Measurements from ENCODE around the gene NRG2.

The NRG2 gene

DNA sequence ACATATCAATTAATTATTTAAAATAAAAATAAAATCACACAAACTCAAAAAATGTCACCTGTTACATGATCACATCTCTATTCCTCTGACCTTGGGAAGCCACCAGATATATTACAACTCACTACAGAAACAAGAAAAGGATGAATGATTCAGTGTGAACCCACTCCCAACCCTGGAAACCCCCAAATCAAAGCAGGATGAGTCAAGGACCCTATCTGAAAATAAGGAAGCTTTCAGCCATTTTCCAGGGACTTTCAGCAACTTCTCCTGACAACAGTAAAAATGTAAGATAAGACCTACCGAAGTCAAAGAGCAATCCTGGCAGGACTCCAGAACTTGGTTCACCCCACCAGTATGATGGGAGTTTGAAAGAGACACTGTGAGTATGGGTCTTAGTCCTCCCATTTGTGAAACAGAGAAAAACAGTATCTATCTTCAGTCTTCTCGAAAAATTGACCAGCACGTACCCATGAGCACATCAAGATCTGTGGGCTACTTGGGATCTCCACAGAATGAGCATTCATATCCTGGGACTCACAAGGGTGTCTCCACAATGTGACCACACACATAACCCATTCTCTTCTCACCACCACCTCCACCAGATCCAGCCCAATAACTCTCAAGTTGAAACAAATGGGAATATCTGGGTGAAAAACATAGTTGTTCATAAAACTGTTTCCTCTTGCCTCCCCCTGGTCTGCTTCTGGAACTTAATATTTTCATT, 9.9 kb downstream of the NRG2 start:
- Histone ChIP-seq H3K27me3 (ENCODE audit: insufficient read depth, poor library complexity, severe bottlenecking) (no peaks in the 10 kb centered on the region), H3K27ac (replicated peaks) (no peak overlapping the region)

DNA sequence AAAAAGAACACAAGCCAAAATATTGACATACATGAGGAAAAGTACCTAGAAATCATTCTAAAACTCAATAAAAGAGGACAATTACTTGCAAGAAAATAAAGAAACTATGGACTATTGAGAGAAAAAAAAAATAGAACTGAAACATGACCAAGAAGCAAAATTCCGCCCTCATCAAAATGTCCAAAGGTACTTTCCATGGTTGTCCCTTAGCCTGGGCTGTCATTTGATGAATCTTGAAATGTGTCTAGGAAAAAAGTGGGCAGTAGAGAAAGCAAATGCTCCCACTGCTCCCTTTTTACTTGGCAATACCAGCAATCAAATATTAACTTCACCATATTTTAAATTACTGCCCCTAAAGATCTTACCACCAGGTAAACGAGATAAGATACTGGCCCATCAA, 10.8 kb downstream of the NRG2 start:
- no peak for DNase-seq (ENCODE audit: low read depth in 1 of 2, low spot score in 1 of 2)
- TF ChIP-seq SPI1 (IDR thresholded peaks at IDR 0.05; ENCODE audit: borderline replicate concordance, low read depth) (no peak), POLR2AphosphoS5 (IDR thresholded peaks at IDR 0.05; ENCODE audit: low read depth) (no peak), GABPA (IDR thresholded peaks at IDR 0.05; ENCODE audit: low read depth) (no peak)
- TF ChIP-seq, protein P1, sequence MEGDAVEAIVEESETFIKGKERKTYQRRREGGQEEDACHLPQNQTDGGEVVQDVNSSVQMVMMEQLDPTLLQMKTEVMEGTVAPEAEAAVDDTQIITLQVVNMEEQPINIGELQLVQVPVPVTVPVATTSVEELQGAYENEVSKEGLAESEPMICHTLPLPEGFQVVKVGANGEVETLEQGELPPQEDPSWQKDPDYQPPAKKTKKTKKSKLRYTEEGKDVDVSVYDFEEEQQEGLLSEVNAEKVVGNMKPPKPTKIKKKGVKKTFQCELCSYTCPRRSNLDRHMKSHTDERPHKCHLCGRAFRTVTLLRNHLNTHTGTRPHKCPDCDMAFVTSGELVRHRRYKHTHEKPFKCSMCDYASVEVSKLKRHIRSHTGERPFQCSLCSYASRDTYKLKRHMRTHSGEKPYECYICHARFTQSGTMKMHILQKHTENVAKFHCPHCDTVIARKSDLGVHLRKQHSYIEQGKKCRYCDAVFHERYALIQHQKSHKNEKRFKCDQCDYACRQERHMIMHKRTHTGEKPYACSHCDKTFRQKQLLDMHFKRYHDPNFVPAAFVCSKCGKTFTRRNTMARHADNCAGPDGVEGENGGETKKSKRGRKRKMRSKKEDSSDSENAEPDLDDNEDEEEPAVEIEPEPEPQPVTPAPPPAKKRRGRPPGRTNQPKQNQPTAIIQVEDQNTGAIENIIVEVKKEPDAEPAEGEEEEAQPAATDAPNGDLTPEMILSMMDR (IDR thresholded peaks at IDR 0.05; ENCODE audit: insufficient read depth, low read length), result no peak
- TF ChIP-seq, protein P2, sequence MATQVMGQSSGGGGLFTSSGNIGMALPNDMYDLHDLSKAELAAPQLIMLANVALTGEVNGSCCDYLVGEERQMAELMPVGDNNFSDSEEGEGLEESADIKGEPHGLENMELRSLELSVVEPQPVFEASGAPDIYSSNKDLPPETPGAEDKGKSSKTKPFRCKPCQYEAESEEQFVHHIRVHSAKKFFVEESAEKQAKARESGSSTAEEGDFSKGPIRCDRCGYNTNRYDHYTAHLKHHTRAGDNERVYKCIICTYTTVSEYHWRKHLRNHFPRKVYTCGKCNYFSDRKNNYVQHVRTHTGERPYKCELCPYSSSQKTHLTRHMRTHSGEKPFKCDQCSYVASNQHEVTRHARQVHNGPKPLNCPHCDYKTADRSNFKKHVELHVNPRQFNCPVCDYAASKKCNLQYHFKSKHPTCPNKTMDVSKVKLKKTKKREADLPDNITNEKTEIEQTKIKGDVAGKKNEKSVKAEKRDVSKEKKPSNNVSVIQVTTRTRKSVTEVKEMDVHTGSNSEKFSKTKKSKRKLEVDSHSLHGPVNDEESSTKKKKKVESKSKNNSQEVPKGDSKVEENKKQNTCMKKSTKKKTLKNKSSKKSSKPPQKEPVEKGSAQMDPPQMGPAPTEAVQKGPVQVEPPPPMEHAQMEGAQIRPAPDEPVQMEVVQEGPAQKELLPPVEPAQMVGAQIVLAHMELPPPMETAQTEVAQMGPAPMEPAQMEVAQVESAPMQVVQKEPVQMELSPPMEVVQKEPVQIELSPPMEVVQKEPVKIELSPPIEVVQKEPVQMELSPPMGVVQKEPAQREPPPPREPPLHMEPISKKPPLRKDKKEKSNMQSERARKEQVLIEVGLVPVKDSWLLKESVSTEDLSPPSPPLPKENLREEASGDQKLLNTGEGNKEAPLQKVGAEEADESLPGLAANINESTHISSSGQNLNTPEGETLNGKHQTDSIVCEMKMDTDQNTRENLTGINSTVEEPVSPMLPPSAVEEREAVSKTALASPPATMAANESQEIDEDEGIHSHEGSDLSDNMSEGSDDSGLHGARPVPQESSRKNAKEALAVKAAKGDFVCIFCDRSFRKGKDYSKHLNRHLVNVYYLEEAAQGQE (IDR thresholded peaks at IDR 0.05; ENCODE audit: insufficient replicate concordance, low read depth), result no peak
- Histone ChIP-seq H3K4me3 (replicated peaks; ENCODE audit: insufficient read depth, low read length) (no peak overlapping the region), H3K27ac (replicated peaks) (no peak overlapping the region), H3K27me3 (ENCODE audit: insufficient read depth, poor library complexity, severe bottlenecking) (no peaks in the 10 kb centered on the region)

More for the DNA sequence above, 9.9 kb downstream of the NRG2 start:
- no peak for TF ChIP-seq SPI1 (IDR thresholded peaks at IDR 0.05; ENCODE audit: borderline replicate concordance, low read depth)
- TF ChIP-seq, protein P2 (IDR thresholded peaks at IDR 0.05; ENCODE audit: insufficient replicate concordance, low read depth), result no peak
- TF ChIP-seq POLR2AphosphoS5 (IDR thresholded peaks at IDR 0.05; ENCODE audit: low read depth), result no peak
- TF ChIP-seq GABPA (IDR thresholded peaks at IDR 0.05; ENCODE audit: low read depth), result no peak
- TF ChIP-seq, protein P1 (IDR thresholded peaks at IDR 0.05; ENCODE audit: insufficient read depth, low read length), result no peak
- no peak overlapping the region for H3K4me3 ChIP-seq (replicated peaks; ENCODE audit: insufficient read depth, low read length)
- no peak for DNase-seq (ENCODE audit: low read depth in 1 of 2, low spot score in 1 of 2)

DNA sequence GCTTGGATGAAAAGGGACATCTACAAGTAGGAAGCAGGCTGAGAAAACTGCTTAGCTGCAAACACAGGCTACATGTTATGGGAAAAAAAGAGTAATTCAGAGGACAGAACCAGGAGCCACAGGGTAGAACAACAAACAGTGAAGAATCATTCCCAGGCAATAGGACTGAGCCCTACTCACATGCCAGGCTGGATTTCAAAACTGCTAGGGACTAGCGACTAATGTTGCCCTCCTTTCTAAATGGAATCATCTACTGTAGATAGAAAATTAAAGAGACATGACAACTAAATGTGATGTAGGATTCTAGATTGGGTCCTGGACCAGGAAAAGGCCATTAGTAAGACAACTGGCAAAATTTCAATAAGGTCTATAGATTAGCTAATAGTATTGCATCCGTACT, 15.3 kb downstream of the NRG2 start:
- H3K27me3 ChIP-seq (ENCODE audit: insufficient read depth, poor library complexity, severe bottlenecking), result no peaks in the 10 kb centered on the region
- TF ChIP-seq GABPA (IDR thresholded peaks at IDR 0.05; ENCODE audit: low read depth), result no peak
- TF ChIP-seq SPI1 (IDR thresholded peaks at IDR 0.05; ENCODE audit: borderline replicate concordance, low read depth), result no peak
- TF ChIP-seq, protein P2 (IDR thresholded peaks at IDR 0.05; ENCODE audit: insufficient replicate concordance, low read depth), result no peak
- no peak for TF ChIP-seq POLR2AphosphoS5 (IDR thresholded peaks at IDR 0.05; ENCODE audit: low read depth)
- TF ChIP-seq, protein P1 (IDR thresholded peaks at IDR 0.05; ENCODE audit: insufficient read depth, low read length), result no peak
- H3K27ac ChIP-seq (replicated peaks), result no peak overlapping the region
- H3K4me3 ChIP-seq (replicated peaks; ENCODE audit: insufficient read depth, low read length), result no peak overlapping the region
- DNase-seq (ENCODE audit: low read depth in 1 of 2, low spot score in 1 of 2), result no peak

Data from HL-60 (cell line).